Osteocyte (in vitro differentiated cells): ENCODE results near the gene ZDHHC7. TPM values are rescaled to one million over a fixed set of nuclear protein-coding genes. Genes with fewer than 3 reads are reported as not detected.

Experiments
- DNase-seq: peaks from one replicate; pipeline ENCODE4 v3.0.0; 2021; ENCODE audit warnings: mixed read lengths; ENCODE audit not compliant: unreplicated experiment; ENCODE audit errors: extremely low spot score
- H3K27ac Mint-ChIP-seq: one replicate; pipeline ENCODE4 v1.8.0; 2021; ENCODE audit warnings: mild to moderate bottlenecking, mixed read lengths; ENCODE audit not compliant: unreplicated experiment
- H3K27me3 Mint-ChIP-seq: one replicate; pipeline ENCODE4 v1.8.0; 2021; ENCODE audit warnings: mixed read lengths; ENCODE audit not compliant: unreplicated experiment
- H3K36me3 Mint-ChIP-seq: one replicate; pipeline ENCODE4 v1.8.0; 2021; ENCODE audit warnings: mixed read lengths; ENCODE audit not compliant: unreplicated experiment
- H3K4me1 Mint-ChIP-seq: one replicate; pipeline ENCODE4 v1.8.0; 2021; ENCODE audit warnings: mixed read lengths; ENCODE audit not compliant: unreplicated experiment
- H3K4me3 Mint-ChIP-seq: one replicate; pipeline ENCODE4 v1.8.0; 2021; ENCODE audit warnings: mild to moderate bottlenecking, moderate library complexity, mixed read lengths; ENCODE audit not compliant: unreplicated experiment
- H3K9me3 Mint-ChIP-seq: one replicate; pipeline ENCODE4 v1.8.0; 2021; ENCODE audit warnings: mixed read lengths; ENCODE audit not compliant: unreplicated experiment
- CTCF ChIP-seq: fragments of 200-600 bp; sonication (generic); IDR thresholded peaks from 2 replicates; pipeline ENCODE4 v1.5.0; 2021; ENCODE audit warnings: antibody characterized with exemption, mild to moderate bottlenecking, moderate library complexity
- total RNA-seq: library from RNA; stranded (reverse); gene quantifications from 2 replicates; pipeline ENCODE4 v1.2.1, GENCODE V29; 2021

ZDHHC7 gene
- total RNA-seq, 1 donor from 2014 or later: 53.7 TPM

GRCh38 chr16:84973236-84973635 is 38.1 kb downstream of the ZDHHC7 start:
- no peaks in the 10 kb centered on the region for H3K27me3 Mint-ChIP-seq
- TF ChIP-seq CTCF: no peak

GRCh38 chr16:84970447-84971127 is 40.7 kb downstream of the ZDHHC7 start:
- H3K9me3 Mint-ChIP-seq: no peaks in the 10 kb centered on the region
- no peaks in the 10 kb centered on the region for H3K27me3 Mint-ChIP-seq
- no peak overlapping the region for H3K27ac Mint-ChIP-seq
- peaks cover 4% of the 10 kb centered on the region for H3K4me1 Mint-ChIP-seq
- H3K36me3 Mint-ChIP-seq: peaks cover 7% of the 10 kb centered on the region
- no peak overlapping the region for H3K4me3 Mint-ChIP-seq
- TF ChIP-seq CTCF: peak; percentile 99
- peak; percentile 91 for DNase-seq

More at GRCh38 chr16:84973236-84973635, 38.1 kb downstream of the ZDHHC7 start:
- no peak for DNase-seq
- Mint-ChIP-seq H3K27ac (no peak overlapping the region), H3K4me3 (no peak overlapping the region), H3K4me1 (peaks cover 6% of the 10 kb centered on the region), H3K9me3 (no peaks in the 10 kb centered on the region), H3K36me3 (peaks cover 20% of the 10 kb centered on the region)

- Mint-ChIP-seq H3K27ac (no peak overlapping the region), H3K36me3 (no peaks in the 10 kb centered on the region), H3K4me3 (no peak overlapping the region), H3K4me1 (peaks cover 4% of the 10 kb centered on the region), H3K9me3 (no peaks in the 10 kb centered on the region), H3K27me3 (no peaks in the 10 kb centered on the region)
- no peak for DNase-seq
- TF ChIP-seq CTCF: no peak
Measured at GRCh38 chr16:84967828-84968227, 43.5 kb downstream of the ZDHHC7 start.

GRCh38 chr16:84965428-84966415 is 45.6 kb downstream of the ZDHHC7 start:
- no peaks in the 10 kb centered on the region for H3K36me3 Mint-ChIP-seq
- no peak overlapping the region for H3K4me3 Mint-ChIP-seq
- peaks cover 4% of the 10 kb centered on the region for H3K4me1 Mint-ChIP-seq
- no peaks in the 10 kb centered on the region for H3K9me3 Mint-ChIP-seq
- no peak for DNase-seq
- no peaks in the 10 kb centered on the region for H3K27me3 Mint-ChIP-seq
- no peak for TF ChIP-seq CTCF
- no peak overlapping the region for H3K27ac Mint-ChIP-seq
